Activated CD4-positive, alpha-beta T cell treated with anti-CD3 and anti-CD28 coated beads, Interleukin-10, Interleukin-2, amounts not matched to agents 100 ng/mL and 50 ng/mL, durations not matched to agents 16 hours and 8 hours (primary cell): ENCODE data around the gene WWP2.
A peak's percentile ranks its signal among the peaks of the same experiment; 100 is the strongest.

Experiments
- DNase-seq: peaks from one replicate; pipeline ENCODE4 v3.0.0-alpha.2; 2020

Gene WWP2

DNA sequence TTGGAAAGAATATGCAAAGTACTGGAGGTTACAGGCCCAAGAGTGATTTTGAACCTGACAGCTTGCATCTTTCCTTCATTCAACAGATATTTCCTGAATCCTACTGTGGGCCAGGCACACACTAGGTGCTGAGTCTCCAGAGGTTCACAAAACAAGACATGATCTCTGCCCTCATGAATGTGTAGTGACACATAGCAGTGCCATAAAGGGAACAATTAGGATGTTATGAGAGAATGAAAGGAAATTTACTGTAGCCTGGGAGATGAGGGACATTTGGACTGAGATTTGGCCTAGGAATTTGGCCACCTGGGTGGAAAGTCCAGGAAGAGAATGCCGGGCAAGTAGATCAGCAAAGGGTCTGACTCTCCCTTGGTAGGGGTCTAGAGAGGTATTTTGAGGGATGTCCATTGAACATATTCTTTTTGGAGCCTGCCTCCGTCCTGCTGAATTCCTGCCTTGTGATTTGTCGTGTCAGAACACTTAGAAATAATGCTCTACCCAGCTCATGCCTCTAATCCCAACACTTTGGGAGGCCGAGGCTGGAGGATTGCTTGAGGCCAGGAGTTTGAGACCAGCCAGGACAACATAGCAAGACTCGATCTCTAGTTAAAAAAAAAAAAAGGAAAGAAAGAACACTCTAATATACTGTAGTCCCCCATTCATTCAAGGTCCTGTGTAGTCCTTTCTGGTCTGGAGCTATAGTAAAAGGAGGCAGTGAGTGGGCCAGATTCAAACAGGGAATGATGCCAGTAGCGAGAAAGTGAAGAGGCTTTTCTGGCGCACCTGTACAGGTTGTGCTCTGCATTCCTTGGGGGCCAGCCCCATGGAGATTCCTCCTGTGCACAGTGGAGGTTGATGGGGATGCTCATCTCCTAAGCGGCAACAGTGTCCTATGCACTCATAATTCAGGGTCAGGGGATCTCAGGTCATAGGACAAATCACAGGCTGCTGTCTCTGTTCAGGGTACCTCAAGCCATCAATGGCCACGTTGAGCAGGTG, 98.4 kb downstream of the WWP2 start:
- no peak for DNase-seq

GRCh38 chr16:69861292-69862030, 99.3 kb downstream of the WWP2 start:
- no peak for DNase-seq

- no peak for DNase-seq
These were observed 101.5 kb downstream of the WWP2 start for GRCh38 chr16:69863401-69864281.

- DNase-seq: no peak
These were observed 103.6 kb downstream of the WWP2 start for GRCh38 chr16:69865701-69866100.

DNA sequence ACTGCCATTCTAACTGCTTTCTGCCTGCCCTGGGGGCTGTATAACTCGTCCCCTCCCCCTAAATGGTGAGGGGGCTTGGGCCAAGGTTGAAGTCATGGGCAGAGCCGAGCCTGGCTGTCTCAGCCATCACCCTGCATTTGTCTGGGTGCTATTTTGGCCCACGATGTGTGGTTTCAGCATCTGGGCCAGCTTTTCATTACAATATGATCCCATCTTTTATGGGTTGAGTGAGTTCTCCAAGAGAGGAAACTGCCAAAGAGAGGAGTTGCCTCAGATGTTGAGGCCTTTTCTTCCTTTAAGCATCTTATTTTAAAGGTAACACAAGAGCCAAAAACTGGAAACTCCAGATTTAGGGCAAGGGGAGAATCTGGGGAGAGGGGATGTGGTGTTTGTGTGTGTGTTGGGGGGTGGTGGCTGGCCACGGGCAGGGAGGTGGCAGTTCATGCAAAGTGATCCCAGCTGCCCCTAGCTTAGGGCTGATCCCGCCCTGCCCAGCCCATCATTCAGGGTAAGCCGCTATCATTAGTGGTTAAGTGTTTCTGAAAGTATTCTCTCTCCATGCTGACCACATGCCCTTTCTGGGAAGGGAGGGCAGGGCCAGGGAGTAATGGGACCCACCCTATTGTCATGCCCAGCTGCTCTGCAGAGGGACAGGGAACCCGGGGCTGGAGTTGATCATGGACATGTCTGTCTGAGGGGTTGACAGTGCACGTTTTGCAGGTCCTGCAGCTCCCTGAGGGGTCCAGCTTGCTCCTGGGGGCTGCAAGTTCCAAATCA, 105.8 kb downstream of the WWP2 start:
- DNase-seq: no peak

DNA sequence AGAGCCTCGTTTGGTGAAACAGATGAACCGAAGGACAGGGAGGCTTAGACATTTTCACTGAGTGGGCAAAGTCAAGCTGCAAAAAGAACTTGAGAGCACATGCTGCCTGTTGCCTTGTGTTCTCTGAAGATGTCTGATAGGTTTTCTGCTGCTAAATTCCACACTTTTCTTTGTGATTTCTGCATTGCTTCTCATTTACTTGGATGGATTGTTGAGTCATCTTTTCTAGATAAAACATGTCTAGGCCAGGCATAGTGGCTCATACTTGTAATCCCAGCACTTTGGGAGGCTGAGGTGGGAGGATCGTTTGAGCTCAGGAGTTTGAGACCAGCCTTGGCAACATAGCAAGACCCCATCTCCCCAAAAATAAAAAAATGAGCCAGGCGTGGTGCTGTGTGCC, 108.6 kb downstream of the WWP2 start:
- no peak for DNase-seq

GRCh38 chr16:69871708-69872107, 109.6 kb downstream of the WWP2 start:
- no peak for DNase-seq

DNA sequence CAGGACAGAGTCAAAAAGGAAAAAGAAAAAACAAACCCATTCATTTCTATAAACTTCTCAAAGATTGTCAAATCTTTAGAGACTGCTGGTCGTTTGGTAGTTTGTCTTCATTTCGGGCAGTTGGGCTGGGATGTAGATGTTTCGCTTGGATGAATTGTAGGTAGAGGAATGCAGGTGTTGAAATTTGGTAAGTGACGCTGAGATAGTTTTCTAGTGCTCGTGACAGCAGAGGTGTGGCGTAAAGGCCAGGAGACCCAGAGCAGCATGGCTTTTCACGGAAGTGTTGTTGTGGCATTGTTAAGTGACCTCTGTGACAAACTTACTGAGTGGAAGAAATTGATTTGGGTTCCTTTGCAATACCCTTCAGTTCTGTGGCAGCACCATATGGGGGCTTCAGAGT, 110.8 kb downstream of the WWP2 start:
- no peak for DNase-seq

- DNase-seq: no peak
These were observed 111.7 kb downstream of the WWP2 start for GRCh38 chr16:69873783-69874182.

DNA sequence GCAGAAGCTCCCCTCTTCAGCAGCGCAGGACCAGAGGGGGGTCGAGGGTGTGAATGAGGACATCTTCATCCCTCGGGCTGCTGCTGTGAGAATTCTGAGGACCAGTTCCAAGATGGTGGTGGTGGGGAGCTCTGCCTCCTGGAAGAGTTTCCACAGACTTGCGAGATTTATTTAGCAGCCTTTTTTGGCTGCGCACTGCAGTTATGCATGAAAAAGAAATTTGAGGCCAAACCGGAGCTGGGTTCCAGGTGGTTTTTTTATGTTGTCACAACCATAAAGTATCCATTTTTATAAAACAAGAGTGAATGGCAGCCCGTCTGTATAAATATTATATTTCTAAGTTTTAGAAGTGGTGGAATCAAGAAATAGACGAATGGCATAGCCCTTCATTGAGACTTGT, 112.1 kb downstream of the WWP2 start:
- DNase-seq: no peak

DNA sequence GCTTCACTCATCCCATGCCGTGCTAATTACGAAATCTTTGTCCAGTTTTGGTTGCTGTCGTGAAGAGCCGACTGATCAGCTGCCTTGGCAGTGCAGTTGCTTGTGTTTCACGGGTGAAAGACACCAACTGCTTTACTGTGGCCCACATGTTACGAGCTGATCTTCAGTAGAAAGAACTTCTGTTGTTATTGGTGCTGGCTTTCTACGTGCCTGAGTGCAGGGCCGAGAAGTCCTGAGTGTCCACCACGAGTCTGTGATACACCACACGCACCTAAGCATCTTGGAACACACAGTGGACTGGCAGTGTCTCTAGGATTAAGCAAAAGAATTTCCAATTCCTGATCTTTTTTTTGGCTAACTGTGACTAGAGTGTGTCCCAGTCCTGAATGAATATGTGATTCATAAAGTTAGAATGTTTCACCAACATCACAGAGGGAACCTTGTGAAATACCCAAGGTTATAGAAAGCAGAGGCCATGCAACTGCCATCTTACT, 118.6 kb downstream of the WWP2 start:
- no peak for DNase-seq

DNA sequence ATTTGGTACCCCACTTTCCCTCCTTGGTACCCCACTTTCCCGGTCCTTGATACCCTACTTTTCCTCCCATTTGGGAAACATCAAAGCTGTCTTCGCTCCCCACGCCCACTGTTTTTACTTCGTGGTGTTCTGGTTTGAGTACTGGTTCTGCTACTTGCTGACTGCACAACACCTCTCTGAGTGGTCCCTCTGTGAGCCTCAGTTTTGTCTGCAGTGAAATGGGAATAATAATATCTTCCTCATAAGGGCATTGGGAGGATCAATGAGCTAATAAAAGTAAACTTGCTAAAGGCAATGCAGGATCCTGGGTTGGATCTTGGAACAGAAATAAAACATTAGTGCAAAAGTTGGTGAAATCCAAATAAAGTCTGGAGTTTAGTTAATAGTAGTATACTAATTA, 119.0 kb downstream of the WWP2 start:
- DNase-seq: no peak

DNA sequence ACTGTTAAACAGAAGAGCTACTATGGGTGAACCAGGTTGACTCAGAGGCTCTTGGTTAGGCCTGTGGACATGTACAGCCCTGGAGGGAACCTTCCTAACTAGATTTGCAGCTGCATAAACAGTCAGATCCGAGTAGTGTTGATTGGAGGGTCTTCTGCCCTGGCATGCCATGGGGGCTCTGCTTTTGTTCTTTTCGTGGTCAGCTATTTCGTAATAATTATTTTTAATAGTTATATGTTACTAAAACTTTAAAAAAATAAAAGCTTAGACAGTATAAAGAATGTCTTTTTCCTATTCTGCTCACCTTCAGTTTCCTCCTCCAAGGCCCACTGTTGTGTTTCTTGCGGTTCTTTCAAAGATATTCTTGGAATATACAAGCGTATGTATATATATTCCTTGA, 121.6 kb downstream of the WWP2 start:
- no peak for DNase-seq

DNA sequence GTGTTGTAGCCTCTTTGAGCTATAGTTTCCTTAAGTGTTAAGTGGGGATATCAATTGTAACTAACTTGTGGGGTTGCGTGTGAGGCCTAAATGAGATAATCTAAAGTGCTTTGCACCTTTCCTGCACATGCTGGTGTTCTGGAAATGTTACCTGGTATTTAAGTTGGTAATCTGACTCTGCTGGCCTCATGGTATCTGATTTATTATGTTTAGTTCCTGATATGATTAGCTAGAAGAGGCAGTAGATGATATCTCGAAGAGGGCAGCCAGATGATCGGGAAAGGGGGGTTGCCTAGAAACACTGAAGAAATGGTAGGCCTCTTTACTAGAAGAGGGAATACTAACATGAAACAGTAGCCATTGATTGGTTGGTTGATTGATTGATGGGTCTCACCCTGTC, 123.6 kb downstream of the WWP2 start:
- DNase-seq: no peak

- DNase-seq: no peak
These were observed 124.6 kb downstream of the WWP2 start for GRCh38 chr16:69886726-69887125.

DNA sequence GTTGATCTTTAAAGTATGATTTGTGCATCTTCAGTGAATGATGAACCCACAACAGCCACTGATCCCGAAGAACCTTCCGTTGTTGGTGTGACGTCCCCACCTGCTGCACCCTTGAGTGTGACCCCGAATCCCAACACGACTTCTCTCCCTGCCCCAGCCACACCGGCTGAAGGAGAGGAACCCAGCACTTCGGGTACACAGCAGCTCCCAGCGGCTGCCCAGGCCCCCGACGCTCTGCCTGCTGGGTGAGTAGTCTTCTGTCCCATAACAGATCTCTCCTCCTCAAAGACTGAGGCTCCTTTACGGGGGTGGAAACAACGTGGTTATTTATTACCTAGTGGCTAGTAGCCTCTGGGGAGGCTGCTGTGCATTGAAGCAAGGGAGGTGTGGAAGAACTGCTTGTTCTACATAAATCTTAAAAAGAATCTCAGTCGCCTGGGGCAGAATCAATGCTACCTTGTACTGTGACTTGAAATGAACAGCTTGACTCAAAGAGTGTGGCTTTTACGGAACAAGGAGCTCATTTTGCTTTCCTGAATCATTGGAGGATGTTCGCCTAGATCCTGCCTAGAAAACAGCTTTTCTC, 126.0 kb downstream of the WWP2 start:
- no peak for DNase-seq

DNA sequence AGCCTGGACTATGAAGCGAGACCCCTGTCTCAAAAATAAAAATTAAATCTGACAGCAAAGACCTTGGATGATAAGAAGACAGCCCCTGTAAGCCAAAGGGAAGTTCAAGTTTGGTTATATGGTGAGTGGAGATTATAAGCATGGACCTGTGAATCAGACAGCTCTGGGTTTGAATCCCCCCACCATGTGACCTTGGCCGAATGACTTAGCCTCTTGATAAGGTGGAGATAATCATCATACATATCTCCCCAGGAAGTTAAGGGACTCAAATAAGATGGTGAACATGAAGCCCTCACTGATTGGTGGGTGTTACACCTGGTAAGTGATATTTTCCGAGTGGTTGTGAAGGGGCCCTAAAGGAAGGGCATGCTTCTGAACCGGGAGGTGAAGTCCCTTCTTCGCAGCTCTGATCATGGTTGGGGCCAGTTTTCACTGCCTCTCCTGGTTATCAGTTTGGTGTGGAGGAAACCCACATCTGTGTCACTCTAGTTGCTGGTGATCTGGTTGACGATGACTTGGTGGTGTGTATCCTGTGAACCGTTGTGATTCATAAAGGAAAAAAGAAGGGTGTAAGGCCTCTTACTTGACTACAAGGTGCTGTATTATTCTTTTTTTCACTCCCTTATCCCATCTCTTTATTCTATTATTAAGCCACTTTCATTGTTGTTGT, 127.3 kb downstream of the WWP2 start:
- peak; percentile 12 for DNase-seq

- no peak for DNase-seq
These were observed 128.2 kb downstream of the WWP2 start for GRCh38 chr16:69890114-69890891.

- no peak for DNase-seq
These were observed 128.8 kb downstream of the WWP2 start for GRCh38 chr16:69890892-69891282.

- DNase-seq: no peak
These were observed 130.2 kb downstream of the WWP2 start for GRCh38 chr16:69892378-69892777.
